ENCODE results near the gene SLC12A7.

The SLC12A7 gene

GRCh38 chr5:1037123-1037670, 74.7 kb downstream of the SLC12A7 start:
- FAIRE-seq = no peak

GRCh38 chr5:1036504-1037122, 75.2 kb downstream of the SLC12A7 start:
- FAIRE-seq (peak; percentile 97), DNase-seq (ENCODE audit: low spot score) (no peak)

More at GRCh38 chr5:1037123-1037670, 74.7 kb downstream of the SLC12A7 start:
- no peak for DNase-seq (ENCODE audit: low spot score)

GRCh38 chr5:1035421-1036405, 76.2 kb downstream of the SLC12A7 start:
- FAIRE-seq (no peak), DNase-seq (ENCODE audit: low spot score) (no peak)

GRCh38 chr5:1034986-1035385, 76.9 kb downstream of the SLC12A7 start:
- peak; percentile 78 for FAIRE-seq
- no peak for DNase-seq (ENCODE audit: low spot score)

- DNase-seq (ENCODE audit: low spot score) (no peak), FAIRE-seq (no peak)
Observed at GRCh38 chr5:1034421-1034905, 77.4 kb downstream of the SLC12A7 start.

- DNase-seq (ENCODE audit: low spot score) (no peak), FAIRE-seq (no peak)
Observed at GRCh38 chr5:1033606-1034420, 78.0 kb downstream of the SLC12A7 start.

- FAIRE-seq (no peak), DNase-seq (ENCODE audit: low spot score) (no peak)
Observed at GRCh38 chr5:1033178-1033577, 78.7 kb downstream of the SLC12A7 start.

- FAIRE-seq (no peak), DNase-seq (ENCODE audit: low spot score) (no peak)
Observed at GRCh38 chr5:1032551-1033027, 79.3 kb downstream of the SLC12A7 start.

GRCh38 chr5:1032011-1032410, 79.9 kb downstream of the SLC12A7 start:
- DNase-seq (ENCODE audit: low spot score) (no peak), FAIRE-seq (no peak)

GRCh38 chr5:1031306-1031959, 80.4 kb downstream of the SLC12A7 start:
- DNase-seq (ENCODE audit: low spot score) = no peak
- no peak for FAIRE-seq

GRCh38 chr5:1030801-1031271, 81.0 kb downstream of the SLC12A7 start:
- DNase-seq (ENCODE audit: low spot score) (no peak), FAIRE-seq (no peak)

GRCh38 chr5:1029945-1030625, 81.8 kb downstream of the SLC12A7 start:
- FAIRE-seq (peak; percentile 9), DNase-seq (ENCODE audit: low spot score) (no peak)

GRCh38 chr5:1029282-1029944, 82.5 kb downstream of the SLC12A7 start:
- FAIRE-seq = no peak

GRCh38 chr5:1028481-1029281, 83.2 kb downstream of the SLC12A7 start:
- DNase-seq (ENCODE audit: low spot score) = no peak
- no peak for FAIRE-seq

More at GRCh38 chr5:1029282-1029944, 82.5 kb downstream of the SLC12A7 start:
- DNase-seq (ENCODE audit: low spot score) = no peak

- DNase-seq (ENCODE audit: low spot score) (no peak), FAIRE-seq (no peak)
Observed at GRCh38 chr5:1027631-1028441, 84.0 kb downstream of the SLC12A7 start.

GRCh38 chr5:1026700-1027621, 84.9 kb downstream of the SLC12A7 start:
- no peak for DNase-seq (ENCODE audit: low spot score)
- no peak for FAIRE-seq
